HG02610 (cell line): ENCODE results near the gene MINK1.
"Not testable (repeated sequence)": the region's sequence is repeated elsewhere in the genome, so short reads cannot be mapped to it uniquely, and the experiment has no call there.

Experiments used
- ATAC-seq: cut with Tn5 transposase; IDR thresholded peaks from one replicate; pipeline ENCODE4 v1.9.1; 2021; ENCODE audit warnings: mild to moderate bottlenecking, moderate library complexity; ENCODE audit not compliant: unreplicated experiment

Gene MINK1

GRCh38 chr17:4926577-4927335 lies 93.6 kb downstream of the MINK1 start:
- not testable (repeated sequence) for ATAC-seq

GRCh38 chr17:4928881-4929280 lies 95.7 kb downstream of the MINK1 start:
- ATAC-seq, result no peak

GRCh38 chr17:4931963-4932362 lies 98.8 kb downstream of the MINK1 start, which contains the start of gene GP1BA:
TSS of gene GP1BA (plus strand) at chr17:4932277. CDS start at chr17:4932605, 328 bp downstream.
- ATAC-seq, result no peak

- no peak for ATAC-seq
Measured at GRCh38 chr17:4932756-4933155, 99.6 kb downstream of the MINK1 start.

GRCh38 chr17:4933646-4934045 lies 100.5 kb downstream of the MINK1 start:
- ATAC-seq, result no peak

GRCh38 chr17:4934173-4934979 lies 101.2 kb downstream of the MINK1 start:
- ATAC-seq, result no peak

- ATAC-seq, result no peak
Measured at GRCh38 chr17:4935650-4936049, 102.5 kb downstream of the MINK1 start.

- no peak for ATAC-seq
Measured at GRCh38 chr17:4936436-4936835, 103.3 kb downstream of the MINK1 start.

GRCh38 chr17:4937553-4937952 lies 104.4 kb downstream of the MINK1 start:
- no peak for ATAC-seq

GRCh38 chr17:4938069-4938491 lies 104.9 kb downstream of the MINK1 start:
- ATAC-seq, result no peak

- ATAC-seq, result no peak
Measured at GRCh38 chr17:4938688-4939545, 105.8 kb downstream of the MINK1 start.

GRCh38 chr17:4939546-4939795 lies 106.3 kb downstream of the MINK1 start:
- peak; percentile 4 for ATAC-seq

GRCh38 chr17:4939796-4940554 lies 106.8 kb downstream of the MINK1 start, which contains the start of the genes RNF167 and SLC25A11:
TSS of gene RNF167 (plus strand) at chr17:4940268. CDS start at chr17:4940910, 642 bp downstream.
TSS of gene SLC25A11 (minus strand) at chr17:4940046. CDS start at chr17:4939910, 136 bp downstream.
- peak; percentile 65 for ATAC-seq

- ATAC-seq, result no peak
Measured at GRCh38 chr17:4940555-4941318, 107.6 kb downstream of the MINK1 start.

GRCh38 chr17:4941319-4941610 lies 108.1 kb downstream of the MINK1 start:
- no peak for ATAC-seq

GRCh38 chr17:4942760-4943508 lies 109.8 kb downstream of the MINK1 start:
- no peak for ATAC-seq

- ATAC-seq, result no peak
Measured at GRCh38 chr17:4944163-4944553, 111.0 kb downstream of the MINK1 start.

- ATAC-seq, result no peak
Measured at GRCh38 chr17:4944554-4945175, 111.5 kb downstream of the MINK1 start.
